GM23248 (cell line): ENCODE measurements around the gene GFRA1. TPM values are rescaled to one million over a fixed set of nuclear protein-coding genes. Genes with fewer than 3 reads are reported as not detected.

Experiments
- DNase-seq: peaks from one replicate; pipeline ENCODE4 v3.0.0-alpha.2; 2015
- H2AFZ ChIP-seq: fragments of 200-600 bp; sonication (generic); 2 replicates; pipeline ENCODE4 v1.6.1; 2016; ENCODE audit warnings: antibody characterized with exemption
- H3F3A ChIP-seq: fragments of 200-600 bp; sonication (generic); 2 replicates; pipeline ENCODE4 v1.6.1; 2016; ENCODE audit warnings: mild to moderate bottlenecking, antibody characterized with exemption, mixed run types; ENCODE audit not compliant: insufficient read depth
- H3K27ac ChIP-seq: fragments of 200-600 bp; sonication (generic); 2 replicates; pipeline ENCODE4 v1.5.1; 2016; ENCODE audit warnings: mild to moderate bottlenecking
- H3K27me3 ChIP-seq: fragments of 200-600 bp; sonication (generic); replicated peaks from 2 replicates; pipeline ENCODE4 v1.6.1; 2016; ENCODE audit warnings: mild to moderate bottlenecking; ENCODE audit not compliant: insufficient read depth
- H3K36me3 ChIP-seq: fragments of 200-600 bp; sonication (generic); 2 replicates; pipeline ENCODE4 v1.6.1; 2016; ENCODE audit warnings: low read depth, mild to moderate bottlenecking
- H3K4me1 ChIP-seq: fragments of 200-600 bp; sonication (generic); 2 replicates; pipeline ENCODE4 v1.6.1; 2016; ENCODE audit warnings: mild to moderate bottlenecking; ENCODE audit not compliant: insufficient read depth
- H3K4me2 ChIP-seq: fragments of 200-600 bp; sonication (generic); one replicate; pipeline ENCODE4 v1.6.1; 2016; ENCODE audit warnings: mild to moderate bottlenecking; ENCODE audit not compliant: unreplicated experiment
- H3K4me3 ChIP-seq: fragments of 200-600 bp; sonication (generic); 2 replicates; pipeline ENCODE4 v1.5.1; 2016; ENCODE audit warnings: mild to moderate bottlenecking
- H3K79me2 ChIP-seq: fragments of 200-600 bp; sonication (generic); 2 replicates; pipeline ENCODE4 v1.6.1; 2016; ENCODE audit warnings: mild to moderate bottlenecking; ENCODE audit not compliant: insufficient read depth
- H3K9ac ChIP-seq: fragments of 200-600 bp; sonication (generic); 2 replicates; pipeline ENCODE4 v1.6.1; 2016; ENCODE audit warnings: mild to moderate bottlenecking
- H3K9me2 ChIP-seq: fragments of 200-600 bp; sonication (generic); 2 replicates; pipeline ENCODE4 v1.6.1; 2016; ENCODE audit warnings: mixed run types, mild to moderate bottlenecking, moderate library complexity; ENCODE audit not compliant: insufficient read depth
- H3K9me3 ChIP-seq: fragments of 200-600 bp; sonication (generic); one replicate; pipeline ENCODE4 v1.6.1; 2017; ENCODE audit warnings: low read depth
- H4K20me1 ChIP-seq: fragments of 200-600 bp; sonication (generic); 2 replicates; pipeline ENCODE4 v1.6.0; 2016; ENCODE audit not compliant: insufficient read depth
- EZH2 ChIP-seq: fragments of 200-600 bp; sonication (generic); IDR thresholded peaks from 2 replicates; pipeline ENCODE4 v1.6.1; 2018; ENCODE audit warnings: antibody characterized with exemption, mild to moderate bottlenecking; ENCODE audit not compliant: insufficient read depth, poor library complexity, severe bottlenecking
- EZH2phosphoT487 ChIP-seq: fragments of 200-600 bp; sonication (generic); IDR thresholded peaks from 2 replicates; pipeline ENCODE4 v1.6.1; 2018; ENCODE audit warnings: antibody characterized with exemption, moderate library complexity, mild to moderate bottlenecking, low read depth; ENCODE audit not compliant: insufficient read depth
- WGBS, 2 experiments: methylation state at CpG; one replicate each; pipeline ENCODE4 v1.1.6; 2015 to 2017; ENCODE audit warnings: low lambda C conversion rate in 2 of 2, low coverage in 1 of 2; ENCODE audit errors: missing lambda C conversion rate in 2 of 2; 5-methylcytosine and 5-hydroxymethylcytosine counted together
- in situ Hi-C: fragments of 300-500 bp; cut with MboI; formaldehyde crosslinking; loops from 2 replicates; pipeline ENCODE4 v1.15.0; 2020
- polyA plus RNA-seq: library from polyadenylated mRNA; unstranded; fragments of >200 nt; fragmentation: Nextera tagmentation; extraction: Ambion mirVana; gene quantifications from 2 replicates; pipeline ENCODE4 v1.2.1, GENCODE V29; 2016
- total RNA-seq: library from RNA; depleted of rRNA; stranded (reverse); fragments of >200 nt; shearing (Covaris generic); gene quantifications from 2 replicates; pipeline ENCODE4 v1.2.3, GENCODE V29; 2014

GFRA1 gene
- total and polyA plus RNA-seq, 2 experiments from 2014 or later = 5.0 to 5.2 TPM

GRCh38 chr10:116108095-116108494 lies 164.9 kb downstream of the GFRA1 start:
- 60 to 69% methylated on average over 3 of the region's 3 CpGs for WGBS, 2 experiments
- H3K9me2 ChIP-seq = no peaks in the 10 kb centered on the region
- in situ Hi-C loops = no loop called here
- H3K4me1 ChIP-seq = no peaks in the 10 kb centered on the region
- H3K4me2 ChIP-seq = no peak overlapping the region
- DNase-seq = no peak
- H3K9ac ChIP-seq = no peak overlapping the region
- no peak overlapping the region for H3K27ac ChIP-seq
- no peaks in the 10 kb centered on the region; the same call in 1 of the 2 replicates for H3K27me3 ChIP-seq
- H2AFZ ChIP-seq = no peak overlapping the region
- H3K79me2 ChIP-seq = no peaks in the 10 kb centered on the region
- no peak for TF ChIP-seq EZH2phosphoT487
- no peak for TF ChIP-seq EZH2
- H3K36me3 ChIP-seq = no peaks in the 10 kb centered on the region
- H3F3A ChIP-seq = no peaks in the 10 kb centered on the region
- no peaks in the 10 kb centered on the region for H3K9me3 ChIP-seq
- no peak overlapping the region for H3K4me3 ChIP-seq
- H4K20me1 ChIP-seq = no peaks in the 10 kb centered on the region

GRCh38 chr10:116106611-116107010 lies 166.4 kb downstream of the GFRA1 start:
- no peaks in the 10 kb centered on the region for H3K79me2 ChIP-seq
- no peaks in the 10 kb centered on the region for H3K9me3 ChIP-seq
- no peak overlapping the region for H2AFZ ChIP-seq
- no peak for DNase-seq
- in situ Hi-C loops = no loop called here
- H3F3A ChIP-seq = no peaks in the 10 kb centered on the region
- TF ChIP-seq EZH2phosphoT487 = no peak
- no peak for TF ChIP-seq EZH2
- H3K9me2 ChIP-seq = no peaks in the 10 kb centered on the region
- H3K9ac ChIP-seq = no peak overlapping the region
- no peak overlapping the region for H3K4me3 ChIP-seq
- no peaks in the 10 kb centered on the region for H3K4me1 ChIP-seq
- 86 to 87% methylated on average over 5 of the region's 5 CpGs for WGBS, 2 experiments
- no peaks in the 10 kb centered on the region for H3K36me3 ChIP-seq
- H3K4me2 ChIP-seq = no peak overlapping the region
- H3K27me3 ChIP-seq = no peaks in the 10 kb centered on the region; the same call in 1 of the 2 replicates
- no peak overlapping the region for H3K27ac ChIP-seq
- no peaks in the 10 kb centered on the region for H4K20me1 ChIP-seq

GRCh38 chr10:116105264-116105663 lies 167.7 kb downstream of the GFRA1 start:
- no peaks in the 10 kb centered on the region for H4K20me1 ChIP-seq
- H3F3A ChIP-seq = no peaks in the 10 kb centered on the region
- H3K36me3 ChIP-seq = no peaks in the 10 kb centered on the region
- no peak overlapping the region for H2AFZ ChIP-seq
- no peak overlapping the region for H3K4me2 ChIP-seq
- no peak overlapping the region for H3K9ac ChIP-seq
- no peak overlapping the region for H3K4me3 ChIP-seq
- H3K9me2 ChIP-seq = no peaks in the 10 kb centered on the region
- H3K4me1 ChIP-seq = no peaks in the 10 kb centered on the region
- H3K27me3 ChIP-seq = no peaks in the 10 kb centered on the region; the same call in 1 of the 2 replicates
- no peaks in the 10 kb centered on the region for H3K9me3 ChIP-seq
- 66 to 71% methylated on average over 4 of the region's 4 CpGs for WGBS, 2 experiments
- H3K79me2 ChIP-seq = no peaks in the 10 kb centered on the region
- no peak overlapping the region for H3K27ac ChIP-seq
- in situ Hi-C loops = no loop called here
- TF ChIP-seq EZH2 (no peak), EZH2phosphoT487 (no peak)
- no peak for DNase-seq

GRCh38 chr10:116104210-116104932 lies 168.6 kb downstream of the GFRA1 start:
- 57 to 65% methylated on average over 7 of the region's 7 CpGs for WGBS, 2 experiments
- no peaks in the 10 kb centered on the region for H3K79me2 ChIP-seq
- H3K4me2 ChIP-seq = no peak overlapping the region
- H3K4me1 ChIP-seq = 0 out of 2 replicates have a peak, but pooled peaks cover 2% of the 10 kb centered on the region
- in situ Hi-C loops = no loop called here
- no peak overlapping the region for H3K9ac ChIP-seq
- no peak overlapping the region for H3K27ac ChIP-seq
- no peaks in the 10 kb centered on the region for H3K9me2 ChIP-seq
- no peak overlapping the region for H2AFZ ChIP-seq
- H3K4me3 ChIP-seq = no peak overlapping the region
- no peaks in the 10 kb centered on the region for H3K36me3 ChIP-seq
- no peaks in the 10 kb centered on the region for H3K9me3 ChIP-seq
- H4K20me1 ChIP-seq = no peaks in the 10 kb centered on the region
- DNase-seq = no peak
- TF ChIP-seq EZH2 (no peak), EZH2phosphoT487 (no peak)
- no peaks in the 10 kb centered on the region for H3F3A ChIP-seq
- no peaks in the 10 kb centered on the region; the same call in 1 of the 2 replicates for H3K27me3 ChIP-seq
